Measurements from ENCODE around the gene QRSL1. TPM values are rescaled to one million over a fixed set of nuclear protein-coding genes. Genes with fewer than 3 reads are reported as not detected.

The QRSL1 gene
- polyA plus RNA-seq, 2 donors: 3.6 to 5.6 TPM

DNA sequence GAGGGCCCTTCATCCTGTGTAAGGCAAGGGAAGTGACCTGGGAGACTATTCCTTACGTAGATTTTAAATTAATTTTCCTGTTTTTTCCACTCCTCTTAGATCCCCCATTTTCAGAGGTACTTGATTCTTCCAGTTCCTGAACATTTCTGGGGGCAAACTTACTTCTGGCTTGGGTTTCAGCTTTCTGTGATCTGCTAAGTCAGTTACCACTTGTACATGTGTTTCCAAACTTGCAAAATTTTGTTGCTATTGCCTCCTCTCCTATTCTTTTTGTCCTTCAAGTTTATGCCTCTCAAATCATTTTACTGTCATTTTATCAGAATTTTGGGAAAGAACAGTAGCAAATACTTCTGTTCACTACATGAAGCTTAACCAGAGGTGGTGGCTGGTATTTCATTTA, 81.2 kb downstream of the QRSL1 start:
- Histone ChIP-seq H3K27me3 (ENCODE audit: control insufficient read depth in 1 of 2, insufficient read depth in 2 of 2, low read length in 2 of 2) (no peaks in the 10 kb centered on the region), H3K4me1 (ENCODE audit: control insufficient read depth in 2 of 2, insufficient read depth in 2 of 2, low read length in 1 of 2) (no peaks in the 10 kb centered on the region), H3K9me3 (ENCODE audit: control insufficient read depth in 2 of 2, insufficient read depth in 1 of 2, low read depth in 1 of 2, low read length in 1 of 2) (no peaks in the 10 kb centered on the region), H3K27ac (ENCODE audit: low read depth in 2 of 2, low read length in 1 of 2) (no peak overlapping the region), H3K36me3 (ENCODE audit: control insufficient read depth in 2 of 2, insufficient read depth in 2 of 2, low read length in 1 of 2) (no peaks in the 10 kb centered on the region), H3K4me3 (ENCODE audit: low read depth in 1 of 2, low read length in 2 of 2) (no peak overlapping the region)
- WGBS, 2 donors: 78 to 80% methylated on average over 1 of the region's 1 CpG

DNA sequence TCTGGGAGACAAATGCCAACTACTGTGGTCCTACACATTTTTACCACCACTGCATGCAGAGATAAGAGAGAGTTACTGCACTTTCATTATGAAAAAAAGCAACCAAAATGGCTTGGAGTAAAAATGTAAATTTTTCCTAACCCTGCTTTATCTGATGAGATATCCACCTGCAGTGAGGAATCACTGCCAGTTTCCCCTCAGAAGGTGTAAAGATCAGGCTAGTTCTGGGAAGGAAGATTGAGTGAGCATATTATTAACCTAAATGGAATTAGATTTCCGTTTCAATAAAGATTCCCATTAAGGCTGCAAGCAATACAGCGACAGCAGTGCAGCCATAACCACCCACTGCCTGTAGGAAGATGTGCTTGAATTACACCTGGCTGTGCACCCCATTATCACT, 84.9 kb downstream of the QRSL1 start:
- no peaks in the 10 kb centered on the region for H3K9me3 ChIP-seq (ENCODE audit: control insufficient read depth in 2 of 2, insufficient read depth in 1 of 2, low read depth in 1 of 2, low read length in 1 of 2)
- peaks cover 0 to 3% of the 10 kb centered on the region in 2 donors for H3K4me1 ChIP-seq (ENCODE audit: control insufficient read depth in 2 of 2, insufficient read depth in 2 of 2, low read length in 1 of 2)
- WGBS, 2 donors: 78 to 92% methylated on average over 2 of the region's 2 CpGs
- no peak overlapping the region for H3K27ac ChIP-seq (ENCODE audit: low read depth in 2 of 2, low read length in 1 of 2)
- no peaks in the 10 kb centered on the region for H3K27me3 ChIP-seq (ENCODE audit: control insufficient read depth in 1 of 2, insufficient read depth in 2 of 2, low read length in 2 of 2)
- no peaks in the 10 kb centered on the region for H3K36me3 ChIP-seq (ENCODE audit: control insufficient read depth in 2 of 2, insufficient read depth in 2 of 2, low read length in 1 of 2)
- H3K4me3 ChIP-seq (ENCODE audit: low read depth in 1 of 2, low read length in 2 of 2): no peak overlapping the region

DNA sequence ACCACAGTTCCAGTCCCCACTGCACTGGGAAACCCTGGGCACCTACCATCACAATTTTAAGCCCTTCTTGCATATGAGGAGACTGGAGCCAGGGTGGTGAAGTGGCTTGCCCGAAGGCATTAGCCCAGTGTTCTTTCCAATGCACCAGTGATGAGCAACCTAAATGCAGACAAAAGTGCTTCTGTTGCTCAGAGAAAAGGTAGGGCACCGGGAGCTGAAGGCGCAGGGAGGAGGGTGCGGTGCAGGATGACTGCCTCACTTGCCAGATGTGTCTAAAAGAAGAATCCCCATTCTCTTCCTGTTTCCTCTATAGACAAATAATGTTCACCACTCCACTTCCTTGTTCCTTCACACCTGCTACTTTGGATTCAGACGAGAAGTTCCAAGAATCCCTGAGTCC, 86.5 kb downstream of the QRSL1 start:
- H3K4me3 ChIP-seq (ENCODE audit: low read depth in 1 of 2, low read length in 2 of 2): no peak overlapping the region
- no peaks in the 10 kb centered on the region for H3K36me3 ChIP-seq (ENCODE audit: control insufficient read depth in 2 of 2, insufficient read depth in 2 of 2, low read length in 1 of 2)
- 42 to 57% methylated on average over 5 of the region's 5 CpGs for WGBS, 2 donors
- H3K9me3 ChIP-seq (ENCODE audit: control insufficient read depth in 2 of 2, insufficient read depth in 1 of 2, low read depth in 1 of 2, low read length in 1 of 2): no peaks in the 10 kb centered on the region
- H3K27me3 ChIP-seq (ENCODE audit: control insufficient read depth in 1 of 2, insufficient read depth in 2 of 2, low read length in 2 of 2): no peaks in the 10 kb centered on the region
- peak overlapping the region; percentile 23 to 68 for H3K27ac ChIP-seq (ENCODE audit: low read depth in 2 of 2, low read length in 1 of 2)
- peaks cover 0 to 3% of the 10 kb centered on the region in 2 donors for H3K4me1 ChIP-seq (ENCODE audit: control insufficient read depth in 2 of 2, insufficient read depth in 2 of 2, low read length in 1 of 2)

DNA sequence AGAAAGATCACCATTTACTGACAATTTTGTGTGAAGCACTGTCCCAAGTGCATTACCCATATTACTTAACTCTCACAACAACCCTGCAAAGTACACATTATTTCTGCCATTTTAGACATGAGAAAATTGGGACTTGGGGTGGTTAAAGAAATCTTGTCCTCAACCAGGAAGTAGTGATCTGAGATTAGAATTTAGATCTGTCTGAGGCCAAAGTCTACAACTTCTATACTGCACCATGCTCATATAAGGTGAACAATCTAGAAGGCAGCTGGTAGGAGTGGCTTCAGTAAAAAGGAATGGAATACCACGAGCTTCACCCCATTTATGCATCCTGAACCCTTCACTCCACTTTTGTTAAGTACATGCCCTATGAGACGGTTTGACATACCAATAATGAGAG, 87.6 kb downstream of the QRSL1 start:
- Histone ChIP-seq H3K4me3 (ENCODE audit: low read depth in 1 of 2, low read length in 2 of 2) (no peak overlapping the region), H3K27me3 (ENCODE audit: control insufficient read depth in 1 of 2, insufficient read depth in 2 of 2, low read length in 2 of 2) (no peaks in the 10 kb centered on the region), H3K27ac (ENCODE audit: low read depth in 2 of 2, low read length in 1 of 2) (no peak overlapping the region), H3K9me3 (ENCODE audit: control insufficient read depth in 2 of 2, insufficient read depth in 1 of 2, low read depth in 1 of 2, low read length in 1 of 2) (no peaks in the 10 kb centered on the region), H3K4me1 (ENCODE audit: control insufficient read depth in 2 of 2, insufficient read depth in 2 of 2, low read length in 1 of 2) (peaks cover 0 to 3% of the 10 kb centered on the region in 2 donors), H3K36me3 (ENCODE audit: control insufficient read depth in 2 of 2, insufficient read depth in 2 of 2, low read length in 1 of 2) (no peaks in the 10 kb centered on the region)
- WGBS, 2 donors: 76 to 85% methylated on average over 2 of the region's 2 CpGs

Other genes starting within 250 kb of the QRSL1 start
- gene RTN4IP1, start 80 bp upstream of the QRSL1 start, polyA plus RNA-seq: 1 to 10 TPM; 2.5 to 4.7 TPM